HepG2 (cell line): ENCODE results near the gene WDR59. TPM values are rescaled to one million over a fixed set of nuclear protein-coding genes. Genes with fewer than 3 reads are reported as not detected.
A peak's percentile ranks its signal among the peaks of the same experiment; 100 is the strongest.

Source experiments
- ARID2 ChIP-seq: sonication (generic); formaldehyde crosslinking; IDR thresholded peaks from 2 replicates; pipeline ENCODE4 v1.8.1; 2022; ENCODE audit warnings: mild to moderate bottlenecking, missing genetic modification reagents, borderline replicate concordance
- ARID4A ChIP-seq: sonication (generic); formaldehyde crosslinking; IDR thresholded peaks from 2 replicates; pipeline ENCODE4 v1.5.0; 2020; ENCODE audit warnings: mild to moderate bottlenecking, missing genetic modification reagents, borderline replicate concordance
- E2F2 ChIP-seq: sonication (generic); formaldehyde crosslinking; IDR thresholded peaks from 2 replicates; pipeline ENCODE4 v1.4.0; 2020; ENCODE audit warnings: missing genetic modification reagents, borderline replicate concordance
- ESRRA ChIP-seq: sonication (generic); formaldehyde crosslinking; IDR thresholded peaks from 2 replicates; pipeline ENCODE4 v1.5.1; 2020; ENCODE audit warnings: mild to moderate bottlenecking, low read depth, missing genetic modification reagents
- FOSL2 ChIP-seq: sonication (generic); formaldehyde crosslinking; IDR thresholded peaks from 2 replicates; pipeline ENCODE4 v1.4.0; 2020; ENCODE audit warnings: missing genetic modification reagents
- JARID2 ChIP-seq: sonication (generic); formaldehyde crosslinking; IDR thresholded peaks from 2 replicates; pipeline ENCODE4 v1.8.1; 2023; ENCODE audit warnings: missing genetic modification reagents, inconsistent platforms; ENCODE audit not compliant: insufficient replicate concordance
- KDM1A ChIP-seq: IDR thresholded peaks from 2 replicates; pipeline ENCODE4 v1.6.1; 2016; ENCODE audit warnings: missing compliant biosample characterization
- MYPOP ChIP-seq: sonication (generic); formaldehyde crosslinking; IDR thresholded peaks from 2 replicates; pipeline ENCODE4 v1.8.1; 2023; ENCODE audit warnings: mild to moderate bottlenecking, moderate library complexity, missing genetic modification reagents
- NFKB2 ChIP-seq: sonication (generic); formaldehyde crosslinking; IDR thresholded peaks from 2 replicates; pipeline ENCODE4 v1.4.0; 2020; ENCODE audit warnings: missing genetic modification reagents, borderline replicate concordance
- PATZ1 ChIP-seq: sonication (generic); formaldehyde crosslinking; IDR thresholded peaks from 2 replicates; pipeline ENCODE4 v1.4.0; 2020; ENCODE audit warnings: missing genetic modification reagents
- RARG ChIP-seq: sonication (generic); formaldehyde crosslinking; IDR thresholded peaks from 2 replicates; pipeline ENCODE4 v1.4.0; 2020; ENCODE audit warnings: low read depth, mild to moderate bottlenecking, missing genetic modification reagents
- TBX2 ChIP-seq: sonication (generic); formaldehyde crosslinking; IDR thresholded peaks from 2 replicates; pipeline ENCODE4 v1.5.0; 2020; ENCODE audit warnings: missing genetic modification reagents, mild to moderate bottlenecking, borderline replicate concordance
- THYN1 ChIP-seq: sonication (generic); formaldehyde crosslinking; IDR thresholded peaks from 2 replicates; pipeline ENCODE4 v1.8.1; 2023; ENCODE audit warnings: low read depth, mild to moderate bottlenecking, moderate library complexity, missing genetic modification reagents, borderline replicate concordance
- ZBTB42 ChIP-seq: sonication (generic); formaldehyde crosslinking; IDR thresholded peaks from 2 replicates; pipeline ENCODE4 v1.5.0; 2020; ENCODE audit warnings: mild to moderate bottlenecking, missing genetic modification reagents
- ZNF224 ChIP-seq: sonication (generic); formaldehyde crosslinking; IDR thresholded peaks from 2 replicates; pipeline ENCODE4 v1.5.0; 2020; ENCODE audit warnings: mild to moderate bottlenecking, missing genetic modification reagents
- ZNF232 ChIP-seq: sonication (generic); formaldehyde crosslinking; IDR thresholded peaks from 2 replicates; pipeline ENCODE4 v1.4.0; 2020; ENCODE audit warnings: missing genetic modification reagents, borderline replicate concordance
- ZNF441 ChIP-seq: sonication (generic); formaldehyde crosslinking; IDR thresholded peaks from 2 replicates; pipeline ENCODE4 v1.7.0; 2021; ENCODE audit warnings: missing genetic modification reagents, borderline replicate concordance
- ZNF558 ChIP-seq: sonication (generic); formaldehyde crosslinking; IDR thresholded peaks from 2 replicates; pipeline ENCODE4 v1.9.0; 2022; ENCODE audit warnings: mild to moderate bottlenecking, missing genetic modification reagents, borderline replicate concordance
- ZNF878 ChIP-seq: sonication (generic); formaldehyde crosslinking; IDR thresholded peaks from 2 replicates; pipeline ENCODE4 v1.8.1; 2023; ENCODE audit warnings: mild to moderate bottlenecking, missing genetic modification reagents, moderate library complexity
- polyA plus RNA-seq, 8 experiments: library from polyadenylated mRNA; depleted of rRNA in 3 of 8; stranded (reverse) in 7 of 8; unstranded in 1 of 8; fragments of >200 nt; fragmentation: Illumina TruSeq in 4 of 8; extraction: Trizol in 4 of 8; gene quantifications; 2 replicates each; pipeline versions ENCODE4 v1.2.1 to v1.2.3, GENCODE V29; 2011 to 2016; ENCODE audit warnings: low read depth in 4 of 8, missing spikeins in 1 of 8, mixed read lengths in 1 of 8; ENCODE audit not compliant: insufficient read depth in 1 of 8
- total RNA-seq, 5 experiments: library from RNA; depleted of rRNA; stranded (reverse); fragments of >200 nt; fragmentation: Illumina TruSeq; extraction: Trizol; gene quantifications; 2 replicates each; pipeline ENCODE4 v1.2.3, GENCODE V29; 2016; ENCODE audit warnings: low read depth in 1 of 5

WDR59 gene
- total and polyA plus RNA-seq, 2 of the 13 experiments (the other 11 are each of a cell fraction or from before 2014, with no cell fraction given): 65.2 to 306 TPM

- TF ChIP-seq ZBTB42 (CRISPR knock-in tag) (no peak), MYPOP (no peak), PATZ1 (CRISPR knock-in tag) (peak; percentile 55), FOSL2 (CRISPR knock-in tag) (no peak), JARID2 (no peak), TBX2 (peak; percentile 50; the same call in 1 of the 2 replicates), KDM1A (CRISPR knock-in tag) (peak; percentile 64; the same call in 1 of the 2 replicates), THYN1 (CRISPR knock-in tag) (no peak), RARG (CRISPR knock-in tag) (no peak), ARID4A (CRISPR knock-in tag) (peak; percentile 90), ZNF878 (CRISPR knock-in tag) (no peak), ZNF441 (CRISPR knock-in tag) (0 out of 2 replicates have a peak, but pooled peaks have one; percentile 29), ZNF558 (CRISPR knock-in tag) (peak; percentile 23; the same call in 1 of the 2 replicates), ARID2 (CRISPR knock-in tag) (peak; percentile 71), ESRRA (CRISPR knock-in tag) (peak; percentile 41; the same call in 1 of the 2 replicates), E2F2 (no peak), ZNF232 (CRISPR knock-in tag) (no peak), NFKB2 (CRISPR knock-in tag) (no peak), ZNF224 (CRISPR knock-in tag) (no peak)
Observed at GRCh38 chr16:74999609-75000480, 14.9 kb upstream of the WDR59 start (continued).
